ENCODE results near the gene KANSL1. TPM values are rescaled to one million over a fixed set of nuclear protein-coding genes. Genes with fewer than 3 reads are reported as not detected.

Gene KANSL1
- total RNA-seq, 2 donors from 2014 or later: 60.0 to 72.3 TPM

DNA sequence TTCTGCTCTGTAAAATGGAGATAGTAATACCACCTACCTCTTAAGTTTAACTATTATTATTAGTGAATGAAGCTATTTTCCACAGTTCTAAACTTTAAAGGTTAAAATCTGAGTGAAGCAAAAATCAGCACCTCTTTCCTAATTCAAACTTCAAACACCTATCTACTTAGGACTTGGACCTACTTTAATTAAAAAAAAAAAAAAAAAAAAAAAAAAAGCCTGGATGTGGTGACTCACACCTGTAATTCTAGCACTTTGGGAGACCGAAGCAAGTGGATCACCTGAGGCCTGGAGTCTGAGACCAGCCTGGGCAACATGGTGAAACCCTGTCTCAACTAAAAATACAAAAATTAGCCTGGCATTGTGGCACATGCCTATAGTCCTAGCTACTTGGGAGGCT, 5.0 kb upstream of the KANSL1 start:
- no peak for DNase-seq
- Histone ChIP-seq H3K27ac (no peak overlapping the region), H3K36me3 (no peaks in the 10 kb centered on the region), H3K9me3 (no peaks in the 10 kb centered on the region), H3K9ac (ENCODE audit: low read depth in 2 of 2, low read length in 2 of 2) (no peak overlapping the region), H3K4me3 (no peak overlapping the region), H3K27me3 (no peaks in the 10 kb centered on the region), H3K4me1 (peaks cover 28% of the 10 kb centered on the region)
- TF ChIP-seq, protein P1, sequence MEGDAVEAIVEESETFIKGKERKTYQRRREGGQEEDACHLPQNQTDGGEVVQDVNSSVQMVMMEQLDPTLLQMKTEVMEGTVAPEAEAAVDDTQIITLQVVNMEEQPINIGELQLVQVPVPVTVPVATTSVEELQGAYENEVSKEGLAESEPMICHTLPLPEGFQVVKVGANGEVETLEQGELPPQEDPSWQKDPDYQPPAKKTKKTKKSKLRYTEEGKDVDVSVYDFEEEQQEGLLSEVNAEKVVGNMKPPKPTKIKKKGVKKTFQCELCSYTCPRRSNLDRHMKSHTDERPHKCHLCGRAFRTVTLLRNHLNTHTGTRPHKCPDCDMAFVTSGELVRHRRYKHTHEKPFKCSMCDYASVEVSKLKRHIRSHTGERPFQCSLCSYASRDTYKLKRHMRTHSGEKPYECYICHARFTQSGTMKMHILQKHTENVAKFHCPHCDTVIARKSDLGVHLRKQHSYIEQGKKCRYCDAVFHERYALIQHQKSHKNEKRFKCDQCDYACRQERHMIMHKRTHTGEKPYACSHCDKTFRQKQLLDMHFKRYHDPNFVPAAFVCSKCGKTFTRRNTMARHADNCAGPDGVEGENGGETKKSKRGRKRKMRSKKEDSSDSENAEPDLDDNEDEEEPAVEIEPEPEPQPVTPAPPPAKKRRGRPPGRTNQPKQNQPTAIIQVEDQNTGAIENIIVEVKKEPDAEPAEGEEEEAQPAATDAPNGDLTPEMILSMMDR (IDR thresholded peaks at IDR 0.05): no peak
- intact Hi-C loops (cut with DNase I): no loop called here

DNA sequence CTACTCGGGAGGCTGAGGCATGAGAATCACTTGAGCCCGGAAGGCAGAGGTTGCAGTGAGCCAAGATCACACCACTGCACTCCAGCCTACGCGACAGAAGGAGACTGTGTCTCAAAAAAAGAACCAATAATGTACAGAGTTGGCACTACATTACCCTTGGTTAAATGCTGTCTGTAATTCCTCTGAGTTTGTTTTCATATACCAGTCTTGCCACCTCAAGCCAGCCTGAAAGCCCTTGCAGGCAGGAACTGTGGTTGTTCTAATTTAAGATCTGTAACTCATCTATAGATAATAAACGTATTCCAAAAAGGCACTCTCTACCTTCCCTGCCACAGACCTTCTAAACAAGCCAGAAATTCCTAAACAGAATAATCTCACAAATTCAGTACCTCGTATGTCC, 4.3 kb upstream of the KANSL1 start:
- Histone ChIP-seq H3K36me3 (no peaks in the 10 kb centered on the region), H3K4me3 (no peak overlapping the region), H3K9me3 (no peaks in the 10 kb centered on the region), H3K27ac (no peak overlapping the region), H3K27me3 (no peaks in the 10 kb centered on the region), H3K4me1 (peaks cover 22% of the 10 kb centered on the region), H3K9ac (ENCODE audit: low read depth in 2 of 2, low read length in 2 of 2) (no peak overlapping the region)
- DNase-seq: no peak
- intact Hi-C loops (cut with DNase I): no loop called here
- TF ChIP-seq, protein P1 (IDR thresholded peaks at IDR 0.05): no peak

DNA sequence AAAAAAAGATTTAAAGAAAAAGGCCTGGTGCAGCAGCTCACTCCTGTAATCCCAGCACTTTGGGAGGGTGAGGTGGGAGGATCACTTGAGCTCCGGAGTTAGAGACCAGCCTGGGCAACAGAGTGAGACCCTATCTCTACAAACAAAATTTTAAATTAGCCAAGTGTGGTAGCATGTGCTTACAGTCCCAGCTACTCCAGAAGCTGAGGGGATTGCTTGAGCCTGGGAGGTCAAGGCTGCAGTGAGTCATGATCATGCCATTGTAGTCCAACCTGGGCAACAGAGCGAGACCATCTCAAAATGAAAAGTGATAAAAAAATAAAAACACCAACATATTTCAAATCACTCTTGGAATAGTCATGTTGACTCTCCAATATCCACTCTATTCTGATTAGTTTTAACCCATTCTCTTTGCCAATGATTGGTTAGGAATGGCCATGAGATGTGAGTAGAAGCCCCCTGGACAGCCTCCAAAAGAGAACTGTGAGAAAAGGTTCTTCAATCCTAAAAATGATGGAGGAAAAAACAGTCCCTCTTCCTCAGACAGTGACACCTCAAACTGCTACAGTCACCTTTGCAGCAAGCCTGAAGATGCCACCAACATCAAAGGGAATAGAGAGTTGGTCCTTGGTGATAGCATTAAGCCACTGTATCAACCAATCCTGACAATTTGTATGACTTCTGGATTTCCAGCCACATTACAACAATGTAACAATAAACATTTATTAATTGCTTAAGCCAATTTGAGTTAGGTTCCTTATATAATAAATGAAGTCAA, 2.9 kb upstream of the KANSL1 start:
- Histone ChIP-seq H3K36me3 (no peaks in the 10 kb centered on the region), H3K4me1 (peaks cover 17% of the 10 kb centered on the region), H3K9ac (ENCODE audit: low read depth in 2 of 2, low read length in 2 of 2) (no peak overlapping the region), H3K4me3 (no peak overlapping the region), H3K27me3 (no peaks in the 10 kb centered on the region), H3K9me3 (no peaks in the 10 kb centered on the region), H3K27ac (no peak overlapping the region)
- DNase-seq: no peak
- TF ChIP-seq, protein P1 (IDR thresholded peaks at IDR 0.05): no peak
- intact Hi-C loops (cut with DNase I): no loop called here

DNA sequence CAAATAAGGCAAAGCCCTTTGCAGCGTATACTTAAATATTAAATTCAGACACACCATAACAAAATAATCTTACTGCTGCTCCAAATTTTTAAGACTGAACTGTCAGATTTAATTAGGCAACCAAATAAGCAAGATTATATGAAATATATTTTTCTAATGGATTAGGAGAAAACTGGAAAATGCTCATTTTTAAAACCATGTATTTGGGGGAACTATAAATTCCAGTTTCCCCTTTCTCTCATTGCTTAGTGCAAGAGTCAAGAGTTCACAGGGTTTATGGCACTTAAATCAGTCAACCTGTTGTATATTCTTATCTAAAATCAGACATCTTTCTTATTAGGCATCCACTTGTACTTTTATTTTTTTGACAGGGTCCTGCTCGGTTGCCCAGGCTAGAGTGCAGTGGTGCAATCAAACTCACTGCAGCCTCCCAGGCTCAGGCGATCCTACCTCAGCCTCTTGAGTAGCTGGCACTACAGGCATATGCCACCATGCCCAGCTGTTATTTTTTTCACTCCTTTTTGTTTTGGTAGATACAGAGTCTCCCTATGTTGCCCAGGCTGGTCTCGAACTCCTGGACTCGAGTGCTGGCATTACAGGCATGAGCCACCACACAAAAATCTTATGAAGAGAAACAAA, 2.1 kb upstream of the KANSL1 start:
- DNase-seq: no peak
- Histone ChIP-seq H3K27me3 (no peaks in the 10 kb centered on the region), H3K36me3 (no peaks in the 10 kb centered on the region), H3K27ac (peak overlapping the region; percentile 100), H3K4me3 (no peak overlapping the region), H3K4me1 (peaks cover 17% of the 10 kb centered on the region), H3K9ac (ENCODE audit: low read depth in 2 of 2, low read length in 2 of 2) (no peak overlapping the region), H3K9me3 (no peaks in the 10 kb centered on the region)
- intact Hi-C loops (cut with DNase I): no loop called here
- TF ChIP-seq, protein P1 (IDR thresholded peaks at IDR 0.05): no peak

DNA sequence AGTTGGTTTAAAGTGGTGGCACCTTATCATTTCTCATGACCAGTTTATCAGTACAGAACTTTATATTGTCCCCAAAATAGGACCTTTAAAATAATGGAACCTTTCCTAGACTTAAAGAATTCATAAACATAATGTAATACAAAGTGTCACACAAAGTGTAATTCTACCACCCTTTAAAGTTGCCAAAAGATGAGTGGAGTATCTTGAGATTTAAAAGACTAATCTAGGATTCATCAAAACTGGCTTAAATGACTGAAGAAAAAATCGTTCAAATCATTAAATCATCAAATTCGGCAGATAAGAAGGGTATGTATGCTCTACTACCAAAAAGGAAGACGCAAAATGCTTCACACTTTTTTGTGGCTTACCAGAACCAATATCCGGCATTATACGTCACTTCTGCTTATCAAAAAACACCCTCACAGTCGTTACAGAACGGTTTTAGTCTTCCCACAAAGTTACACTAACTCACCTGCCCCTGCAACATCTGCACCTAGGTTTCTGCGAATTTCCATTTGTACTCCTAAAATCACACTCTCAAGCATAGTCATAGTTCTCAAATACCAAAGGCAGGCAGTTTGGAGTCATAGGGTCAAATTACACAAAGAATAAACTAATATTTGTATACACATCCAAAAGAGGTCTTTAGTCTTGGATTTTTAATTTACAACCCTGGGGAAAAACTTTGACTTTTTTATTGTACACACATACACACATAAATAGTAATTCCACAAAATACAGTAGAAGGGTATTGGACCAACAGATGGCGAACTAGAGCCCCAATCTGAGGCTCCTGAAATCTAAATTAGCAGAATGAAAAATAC, 1.4 kb upstream of the KANSL1 start:
- Histone ChIP-seq H3K4me3 (peak overlapping the region; percentile 53), H3K36me3 (no peaks in the 10 kb centered on the region), H3K27ac (peak overlapping the region; percentile 100), H3K27me3 (no peaks in the 10 kb centered on the region), H3K9me3 (no peaks in the 10 kb centered on the region), H3K4me1 (peaks cover 22% of the 10 kb centered on the region), H3K9ac (ENCODE audit: low read depth in 2 of 2, low read length in 2 of 2) (peak overlapping the region; percentile 95 to 98)
- TF ChIP-seq, protein P1 (IDR thresholded peaks at IDR 0.05): peak; percentile 45
- peak; percentile 58 for DNase-seq
- intact Hi-C loops (cut with DNase I): no loop called here
